Measurements from ENCODE around the gene TSHZ2.
"Not testable (repeated sequence)": the region's sequence is repeated elsewhere in the genome, so short reads cannot be mapped to it uniquely, and the experiment has no call there.

The TSHZ2 gene

DNA sequence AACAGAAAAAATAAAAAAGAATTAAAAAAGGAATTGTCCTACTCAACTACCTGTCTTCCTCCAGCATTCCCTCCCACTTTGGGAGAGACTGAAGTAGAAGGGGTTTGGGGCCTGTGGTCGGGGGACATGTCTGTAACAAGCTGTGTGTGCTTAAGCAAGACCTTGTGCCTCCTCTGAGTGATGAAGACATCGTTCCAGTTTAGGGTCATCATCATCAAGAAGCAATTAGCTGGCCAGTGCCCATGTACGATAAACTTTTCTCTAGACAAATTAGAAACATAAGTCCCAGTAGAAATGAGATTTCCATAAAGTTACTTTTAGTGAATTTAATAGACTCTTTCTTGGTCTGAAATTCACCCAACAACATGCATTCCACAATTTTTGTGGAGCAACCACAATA lies 348.5 kb downstream of the TSHZ2 start:
- DNase-seq (ENCODE audit: low read depth): no peak

- no peak for DNase-seq (ENCODE audit: low read depth)
Measured at GRCh38 chr20:53321596-53321995, 349.4 kb downstream of the TSHZ2 start.

DNA sequence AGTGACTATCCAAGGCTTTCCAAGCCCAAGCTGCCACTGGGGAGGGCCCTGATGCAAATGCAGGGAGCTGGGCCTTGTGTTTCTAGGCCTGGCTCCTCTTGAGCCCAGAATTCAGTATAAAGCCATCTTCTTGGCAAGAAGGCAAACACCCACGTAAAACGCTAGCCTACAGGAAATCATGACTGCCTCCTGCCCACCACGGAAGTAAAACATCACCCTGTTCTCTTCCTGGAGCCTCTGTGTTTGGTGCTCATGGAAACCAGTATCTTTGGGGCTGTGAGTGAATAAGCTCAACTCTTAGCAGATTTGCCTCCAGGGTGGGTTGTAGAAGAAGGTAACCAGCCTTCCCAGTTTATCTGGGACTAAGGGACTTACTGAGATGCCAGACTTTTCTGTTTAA lies 350.5 kb downstream of the TSHZ2 start:
- no peak for DNase-seq (ENCODE audit: low read depth)

- DNase-seq (ENCODE audit: low read depth): not testable (repeated sequence)
Measured at GRCh38 chr20:53323460-53323859, 351.3 kb downstream of the TSHZ2 start.

- no peak for DNase-seq (ENCODE audit: low read depth)
Measured at GRCh38 chr20:53324816-53325215, 352.7 kb downstream of the TSHZ2 start.

GRCh38 chr20:53328961-53329360 lies 356.8 kb downstream of the TSHZ2 start:
- DNase-seq (ENCODE audit: low read depth): no peak

DNA sequence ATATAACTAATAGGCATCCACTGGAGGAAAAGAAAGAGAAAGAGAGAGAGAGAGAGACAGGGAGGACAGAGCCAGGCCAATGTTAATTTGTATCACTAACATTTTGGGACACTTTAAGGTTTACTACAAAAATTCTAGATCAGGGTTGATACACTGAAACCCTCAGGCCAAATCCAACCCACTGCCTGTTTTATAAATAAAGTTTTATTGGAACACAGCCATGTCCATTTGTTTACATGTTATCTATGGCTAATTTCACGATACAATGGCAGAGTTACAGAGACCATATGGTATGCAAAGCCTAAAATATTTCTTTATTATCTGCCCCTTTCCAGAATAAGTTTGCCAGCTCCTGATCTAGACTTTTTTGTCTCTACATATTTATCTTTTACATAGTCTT lies 357.6 kb downstream of the TSHZ2 start:
- no peak for DNase-seq (ENCODE audit: low read depth)

- DNase-seq (ENCODE audit: low read depth): no peak
Measured at GRCh38 chr20:53330601-53331140, 358.5 kb downstream of the TSHZ2 start.

GRCh38 chr20:53331151-53331973 lies 359.2 kb downstream of the TSHZ2 start:
- DNase-seq (ENCODE audit: low read depth): no peak

- DNase-seq (ENCODE audit: low read depth): no peak
Measured at GRCh38 chr20:53332022-53332837, 360.1 kb downstream of the TSHZ2 start.

GRCh38 chr20:53334861-53335260 lies 362.7 kb downstream of the TSHZ2 start:
- no peak for DNase-seq (ENCODE audit: low read depth)

- DNase-seq (ENCODE audit: low read depth): no peak
Measured at GRCh38 chr20:53335555-53335954, 363.4 kb downstream of the TSHZ2 start.

- no peak for DNase-seq (ENCODE audit: low read depth)
Measured at GRCh38 chr20:53336892-53337291, 364.7 kb downstream of the TSHZ2 start.

- DNase-seq (ENCODE audit: low read depth): no peak
Measured at GRCh38 chr20:53337390-53338101, 365.4 kb downstream of the TSHZ2 start.

GRCh38 chr20:53338716-53339115 lies 366.6 kb downstream of the TSHZ2 start:
- no peak for DNase-seq (ENCODE audit: low read depth)

DNA sequence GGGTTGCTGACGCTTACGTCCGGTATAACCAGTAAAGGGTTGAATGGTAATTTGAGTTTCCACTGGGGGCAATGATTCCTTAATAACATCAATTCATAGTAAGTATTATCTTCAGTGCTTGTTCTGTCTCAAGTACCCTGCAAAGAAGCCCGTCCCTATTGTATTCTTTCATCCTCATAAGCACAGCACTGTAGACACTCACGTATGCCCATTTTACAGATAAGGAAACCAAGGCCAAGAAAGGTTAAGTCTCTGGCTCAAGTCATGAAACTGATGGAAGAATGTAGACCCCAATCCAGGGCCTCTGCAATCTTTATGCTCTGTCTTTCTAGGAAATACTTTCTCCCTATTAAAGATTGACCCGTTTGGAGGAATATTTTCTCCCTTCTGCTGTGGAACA lies 370.3 kb downstream of the TSHZ2 start:
- DNase-seq (ENCODE audit: low read depth): no peak

DNA sequence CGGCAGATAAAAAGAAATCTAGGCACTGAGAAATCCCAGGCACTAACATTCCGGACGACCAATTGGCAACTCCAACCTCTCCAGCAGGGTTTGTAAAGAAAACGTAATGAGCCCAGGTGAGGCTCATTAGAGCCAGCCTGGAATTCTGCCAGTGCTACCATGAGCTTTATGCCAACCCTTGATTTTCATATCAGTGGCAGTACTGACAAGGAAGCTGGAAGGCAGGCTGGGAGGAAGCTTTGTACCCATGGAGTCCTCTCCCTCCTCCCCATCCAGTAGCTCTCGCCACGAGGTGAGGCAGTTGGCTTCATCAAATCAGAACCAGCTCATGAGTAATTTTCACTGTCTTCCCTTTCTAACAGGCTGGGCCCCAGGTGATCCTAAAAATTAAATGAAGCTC lies 371.3 kb downstream of the TSHZ2 start:
- DNase-seq (ENCODE audit: low read depth): no peak

DNA sequence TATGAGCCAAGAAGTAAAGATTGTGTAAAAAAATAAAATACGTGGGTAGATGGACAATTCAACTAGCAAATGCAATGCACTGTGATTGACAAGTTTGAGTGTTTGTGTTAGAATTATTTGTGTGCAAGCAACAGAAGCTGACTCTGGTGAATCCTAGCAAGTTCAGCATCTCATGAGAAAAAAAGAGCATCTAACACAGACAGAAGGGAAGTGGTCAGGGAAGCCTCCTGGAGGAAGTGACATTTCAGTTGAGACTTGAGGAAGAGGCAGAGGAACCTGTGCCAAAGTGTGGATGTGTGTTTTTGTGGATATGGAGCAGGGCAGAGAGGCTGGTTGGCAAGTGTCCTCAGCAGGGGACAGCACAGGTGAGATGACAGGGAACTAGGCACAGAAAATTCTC lies 372.7 kb downstream of the TSHZ2 start:
- DNase-seq (ENCODE audit: low read depth): no peak

GRCh38 chr20:53345536-53346334 lies 373.6 kb downstream of the TSHZ2 start:
- DNase-seq (ENCODE audit: low read depth): no peak

DNA sequence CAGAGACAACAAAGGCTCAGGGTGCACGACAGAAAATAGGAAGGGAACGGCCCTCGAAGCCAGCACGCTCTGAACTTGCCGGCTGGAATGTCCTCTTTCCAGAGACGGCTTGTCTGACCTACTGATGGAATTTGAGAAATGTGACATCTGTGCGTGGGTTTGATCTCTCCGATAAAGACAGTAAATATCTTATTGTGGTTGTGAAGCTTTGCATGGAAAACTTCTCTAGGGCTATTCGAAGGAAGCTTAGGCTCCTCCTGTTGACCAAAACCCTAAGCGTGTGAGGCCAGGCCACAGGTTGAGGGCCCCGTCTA lies 374.1 kb downstream of the TSHZ2 start:
- DNase-seq (ENCODE audit: low read depth): no peak

DNA sequence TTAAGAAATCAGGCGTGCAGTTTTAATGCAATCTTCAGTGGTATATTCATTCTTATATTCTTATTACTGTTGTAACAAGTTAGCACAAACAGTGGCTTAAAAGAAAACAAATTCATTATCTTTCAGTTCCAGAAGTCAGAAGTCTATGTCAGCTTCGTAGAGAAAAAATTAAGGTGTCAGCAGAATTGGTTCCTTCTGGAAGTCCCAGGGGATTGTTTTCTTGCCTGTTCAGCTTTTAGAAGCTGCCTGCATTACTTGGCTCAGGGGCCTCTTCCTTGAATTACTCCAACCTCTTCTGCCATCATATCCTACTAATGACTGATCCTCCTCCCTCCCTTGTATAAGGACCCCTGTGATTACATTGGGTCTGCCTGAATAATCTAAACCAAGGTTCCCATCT lies 377.6 kb downstream of the TSHZ2 start:
- DNase-seq (ENCODE audit: low read depth): no peak
